ENCODE measurements around the gene SPNS2. TPM values are rescaled to one million over a fixed set of nuclear protein-coding genes. Genes with fewer than 3 reads are reported as not detected.

The SPNS2 gene
- total RNA-seq, 1 donor from 2014 or later = 0.70 TPM

GRCh38 chr17:4513113-4514032, 14.7 kb downstream of the SPNS2 start:
- TF ChIP-seq CTCF (IDR thresholded peaks at IDR 0.05) = no peak
- Mint-ChIP-seq H3K27me3 (ENCODE audit: low read depth) (peaks cover 9% of the 10 kb centered on the region), H3K9me3 (ENCODE audit: low read depth) (no peaks in the 10 kb centered on the region), H3K4me3 (ENCODE audit: unreplicated experiment) (no peak overlapping the region), H3K4me1 (ENCODE audit: low read depth) (no peaks in the 10 kb centered on the region), H3K36me3 (ENCODE audit: low read depth) (no peaks in the 10 kb centered on the region), H3K27ac (ENCODE audit: unreplicated experiment) (no peak overlapping the region)
- no peak for DNase-seq (ENCODE audit: low spot score)

- DNase-seq (ENCODE audit: low spot score) = no peak
- Mint-ChIP-seq H3K9me3 (ENCODE audit: low read depth) (no peaks in the 10 kb centered on the region), H3K4me3 (ENCODE audit: unreplicated experiment) (no peak overlapping the region), H3K4me1 (ENCODE audit: low read depth) (no peaks in the 10 kb centered on the region), H3K36me3 (ENCODE audit: low read depth) (no peaks in the 10 kb centered on the region), H3K27ac (ENCODE audit: unreplicated experiment) (no peak overlapping the region), H3K27me3 (ENCODE audit: low read depth) (peaks cover 6% of the 10 kb centered on the region)
- TF ChIP-seq CTCF (IDR thresholded peaks at IDR 0.05) = no peak
Observed at GRCh38 chr17:4514206-4514605, 15.5 kb downstream of the SPNS2 start.

- Mint-ChIP-seq H3K27ac (ENCODE audit: unreplicated experiment) (no peak overlapping the region), H3K36me3 (ENCODE audit: low read depth) (no peaks in the 10 kb centered on the region), H3K4me1 (ENCODE audit: low read depth) (no peaks in the 10 kb centered on the region), H3K27me3 (ENCODE audit: low read depth) (peaks cover 6% of the 10 kb centered on the region), H3K9me3 (ENCODE audit: low read depth) (no peaks in the 10 kb centered on the region), H3K4me3 (ENCODE audit: unreplicated experiment) (no peak overlapping the region)
- DNase-seq (ENCODE audit: low spot score) = no peak
- TF ChIP-seq CTCF (IDR thresholded peaks at IDR 0.05) = no peak
Observed at GRCh38 chr17:4514779-4515178, 16.1 kb downstream of the SPNS2 start.

- no peak for TF ChIP-seq CTCF (IDR thresholded peaks at IDR 0.05)
- no peak overlapping the region for H3K4me3 Mint-ChIP-seq (ENCODE audit: unreplicated experiment)
- no peaks in the 10 kb centered on the region for H3K4me1 Mint-ChIP-seq (ENCODE audit: low read depth)
- no peaks in the 10 kb centered on the region for H3K9me3 Mint-ChIP-seq (ENCODE audit: low read depth)
- H3K27me3 Mint-ChIP-seq (ENCODE audit: low read depth) = peaks cover 6% of the 10 kb centered on the region
- no peaks in the 10 kb centered on the region for H3K36me3 Mint-ChIP-seq (ENCODE audit: low read depth)
- DNase-seq (ENCODE audit: low spot score) = no peak
- H3K27ac Mint-ChIP-seq (ENCODE audit: unreplicated experiment) = no peak overlapping the region
Observed at GRCh38 chr17:4515501-4515900, 16.8 kb downstream of the SPNS2 start.

GRCh38 chr17:4516735-4517134, 18.1 kb downstream of the SPNS2 start:
- H3K4me3 Mint-ChIP-seq (ENCODE audit: unreplicated experiment) = no peak overlapping the region
- TF ChIP-seq CTCF (IDR thresholded peaks at IDR 0.05) = no peak
- H3K27ac Mint-ChIP-seq (ENCODE audit: unreplicated experiment) = no peak overlapping the region
- DNase-seq (ENCODE audit: low spot score) = no peak
- H3K36me3 Mint-ChIP-seq (ENCODE audit: low read depth) = no peaks in the 10 kb centered on the region
- H3K27me3 Mint-ChIP-seq (ENCODE audit: low read depth) = peaks cover 4% of the 10 kb centered on the region
- H3K4me1 Mint-ChIP-seq (ENCODE audit: low read depth) = peaks cover 6% of the 10 kb centered on the region
- H3K9me3 Mint-ChIP-seq (ENCODE audit: low read depth) = no peaks in the 10 kb centered on the region

All from chondrocyte (in vitro differentiated cells).